ENCODE data around the gene PHLDB1.
"Not testable (repeated sequence)": the region's sequence is repeated elsewhere in the genome, so short reads cannot be mapped to it uniquely, and the experiment has no call there.

The PHLDB1 gene

DNA sequence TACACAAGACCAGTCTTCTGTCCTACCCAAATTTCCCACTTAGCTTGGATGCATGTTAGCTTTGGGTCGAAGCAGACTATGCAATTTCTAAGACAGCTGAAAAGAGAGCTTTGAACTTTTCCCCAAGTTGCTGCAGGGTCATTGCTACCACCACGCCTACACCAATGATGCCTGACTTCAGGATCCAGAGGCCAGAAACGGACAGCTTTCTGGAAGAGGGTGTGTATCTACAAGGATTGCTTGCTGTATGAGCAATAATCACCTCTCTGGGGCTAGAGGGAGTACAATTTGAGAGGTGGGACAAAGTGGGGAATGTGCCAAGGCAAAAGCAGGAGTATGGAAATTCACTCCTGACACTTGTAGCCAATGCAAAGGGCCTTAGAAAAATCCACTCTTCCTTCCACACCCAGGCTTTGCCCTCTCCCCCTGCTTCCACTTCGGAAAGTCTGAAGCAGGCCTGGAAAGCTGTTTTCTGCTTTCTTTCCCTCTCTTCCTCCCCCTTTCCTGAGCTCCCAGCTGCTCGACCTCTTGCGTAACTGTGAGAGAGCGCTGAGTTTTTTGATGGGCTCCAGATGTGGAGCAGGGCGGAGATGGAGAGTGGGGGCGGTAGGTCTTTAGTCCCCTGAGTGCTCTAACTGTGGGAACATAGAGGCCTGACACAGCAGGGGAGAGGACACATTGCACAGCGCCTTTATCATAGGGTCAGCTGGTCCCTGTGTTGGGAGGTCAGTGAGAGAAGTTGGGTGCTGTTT, 2.1 kb upstream of the PHLDB1 start:
- in situ Hi-C loops (cut with MboI; ENCODE audit: low sequenced_read_pairs): no loop called here

DNA sequence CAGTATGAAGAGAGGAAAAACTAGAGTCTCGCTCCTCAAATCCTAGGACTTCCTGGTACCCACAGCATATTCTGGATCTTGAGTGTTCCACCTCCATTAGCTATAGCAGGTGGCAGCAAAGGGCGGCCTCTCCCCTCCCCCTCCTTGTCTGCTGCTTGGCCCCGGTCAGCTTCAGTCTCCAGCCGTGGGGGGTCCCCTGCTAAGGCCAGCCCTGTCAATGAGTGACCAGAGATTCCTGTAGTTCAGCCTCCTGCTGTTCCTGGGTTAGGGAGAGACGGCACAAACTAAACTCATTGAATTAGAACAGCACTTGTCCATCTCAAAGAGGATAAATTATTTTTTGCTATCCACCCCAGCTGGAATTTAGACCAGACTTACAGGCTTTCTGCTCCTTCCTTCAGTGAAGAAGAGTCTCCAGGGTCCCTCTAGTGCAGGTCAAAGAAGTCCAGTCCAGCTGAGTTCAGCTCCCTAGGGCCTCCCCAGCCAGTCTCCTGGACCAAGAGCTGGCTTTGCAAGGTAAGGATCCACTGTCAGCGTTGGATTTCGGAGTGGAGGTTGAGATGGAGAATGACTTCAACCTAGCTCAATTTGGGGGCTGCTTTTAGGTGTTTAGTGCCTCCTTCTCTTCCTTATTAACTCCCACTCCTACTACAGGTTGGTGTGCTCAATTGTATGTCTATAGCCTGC, 1.1 kb upstream of the PHLDB1 start:
- in situ Hi-C loops (cut with MboI; ENCODE audit: low sequenced_read_pairs): no loop called here

DNA sequence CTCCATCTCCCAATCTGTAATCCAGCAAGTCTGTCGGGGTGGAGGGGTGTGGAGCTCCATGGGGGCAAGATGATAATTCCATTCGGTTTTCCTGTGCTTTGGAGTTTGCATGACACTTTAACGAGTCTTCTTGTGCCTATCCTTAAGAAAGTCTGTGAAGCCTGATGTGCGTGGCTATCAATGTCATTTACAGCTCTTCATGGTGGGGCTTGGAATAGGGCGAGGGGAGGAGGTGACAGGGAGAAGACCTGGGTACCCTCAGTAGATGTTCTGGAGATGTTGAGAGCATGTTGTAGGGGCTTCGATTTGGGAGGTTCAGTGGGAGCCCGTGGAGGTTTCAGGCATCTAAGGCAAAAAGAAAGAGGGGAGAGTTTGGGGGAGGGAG, 579 bp upstream of the PHLDB1 start:
- in situ Hi-C loops (cut with MboI; ENCODE audit: low sequenced_read_pairs): no loop called here

DNA sequence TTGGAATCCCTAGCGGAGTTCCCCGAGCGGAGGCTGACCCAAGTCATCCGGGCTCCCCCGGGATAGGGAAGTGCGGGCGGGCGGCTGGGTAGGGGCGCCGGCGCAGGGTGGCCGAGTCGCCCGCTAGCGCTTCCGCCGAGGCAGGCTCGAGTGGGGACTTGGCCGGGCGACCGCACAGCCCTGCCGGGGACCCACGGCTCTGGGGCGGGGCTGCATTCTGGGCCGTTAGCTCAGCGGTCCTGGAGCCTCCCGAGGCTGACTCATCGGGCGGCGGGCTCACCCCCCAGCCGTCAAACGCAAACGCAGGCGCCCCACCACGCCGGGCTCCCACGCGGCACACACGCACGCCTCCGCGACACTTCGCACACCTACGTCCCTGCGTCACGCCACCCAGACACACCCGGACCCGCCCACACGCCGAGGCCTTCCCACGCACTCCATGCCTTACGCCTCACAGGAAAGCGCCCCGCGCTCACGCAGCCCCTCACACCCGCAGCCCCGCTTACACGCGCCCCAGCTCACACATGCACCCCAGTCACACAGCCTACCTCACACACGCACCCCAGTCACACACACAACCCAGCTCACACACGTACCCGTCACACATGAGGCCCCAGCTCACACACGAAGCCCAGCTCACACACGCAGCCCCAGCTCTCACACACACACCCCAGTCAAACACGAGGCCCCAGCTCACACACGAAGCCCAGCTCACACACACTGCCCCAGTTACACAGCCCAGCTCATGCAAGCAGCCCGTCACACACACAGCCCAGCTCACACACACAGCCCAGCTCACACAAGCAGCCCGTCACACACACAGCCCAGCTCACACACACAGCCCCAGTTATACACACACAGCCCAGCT, 1.2 kb downstream of the PHLDB1 start:
- in situ Hi-C loops (cut with MboI; ENCODE audit: low sequenced_read_pairs): no loop called here

DNA sequence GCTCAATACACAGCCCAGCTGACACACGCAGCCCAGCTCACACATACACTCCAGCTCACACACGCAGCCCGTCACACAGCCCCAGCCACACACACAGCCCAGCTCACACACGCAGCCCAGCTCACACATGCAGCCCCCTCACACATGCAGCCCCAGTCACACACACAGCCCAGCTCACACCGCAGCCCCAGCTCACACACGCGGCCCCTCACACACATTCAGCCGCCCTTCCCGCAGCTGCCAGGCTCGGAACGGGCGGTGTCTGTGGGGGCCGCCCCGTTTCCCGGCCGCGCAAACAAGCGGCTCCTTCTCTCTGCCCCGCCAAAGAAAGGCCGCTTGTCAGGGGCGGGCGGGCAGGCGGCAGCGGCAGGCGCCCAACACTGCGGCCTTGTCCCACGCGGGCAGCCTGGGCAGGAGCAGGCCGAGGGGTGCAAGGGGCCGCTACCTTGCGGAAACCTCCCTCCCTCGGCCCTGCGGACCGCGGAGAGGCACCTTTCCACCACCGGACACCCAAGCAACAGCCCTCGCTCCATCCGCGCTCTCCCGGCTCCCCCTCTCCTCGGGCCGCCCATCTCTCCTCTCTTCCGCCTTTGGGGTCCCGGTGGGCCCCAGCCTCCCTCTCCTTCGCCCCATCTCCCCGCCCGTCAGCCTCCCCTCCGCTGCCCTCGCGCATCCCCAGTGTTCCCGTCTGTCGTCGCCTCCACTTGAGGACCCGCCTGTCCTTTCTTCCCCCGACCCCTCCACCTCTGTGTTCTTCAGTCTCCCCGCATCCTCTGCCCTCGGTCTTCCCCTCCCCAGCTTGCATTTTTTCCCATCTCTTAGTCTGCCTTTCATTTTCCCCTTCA, 2.2 kb downstream of the PHLDB1 start:
- in situ Hi-C loops (cut with MboI; ENCODE audit: low sequenced_read_pairs): no loop called here

DNA sequence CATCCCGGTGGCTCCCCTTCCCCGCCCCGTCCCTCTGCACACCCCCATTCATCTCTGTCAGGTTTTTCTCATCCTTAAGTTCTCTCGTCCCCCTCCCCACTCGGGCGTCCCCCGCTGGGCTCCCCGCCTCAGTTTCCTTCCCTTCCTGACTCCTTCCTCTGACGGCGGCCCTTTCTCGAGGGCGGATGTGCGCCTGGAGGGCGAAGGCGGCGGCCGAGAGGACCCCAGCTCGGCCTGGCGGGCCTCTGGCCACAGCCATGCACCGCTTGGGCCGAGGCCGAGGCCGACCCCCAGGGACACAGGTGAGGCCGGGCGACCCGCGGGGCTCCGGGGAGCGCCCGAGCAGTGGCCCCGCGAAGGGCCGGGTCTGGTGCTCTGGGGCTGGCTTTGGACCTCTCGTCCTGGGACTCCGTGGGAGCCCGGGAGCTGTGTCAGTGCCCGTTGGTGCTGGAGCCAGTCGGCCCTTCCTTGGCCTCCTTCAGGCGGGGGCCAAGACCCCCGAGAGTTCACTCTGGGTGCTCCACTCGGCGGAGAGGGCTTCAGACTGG, 2.9 kb downstream of the PHLDB1 start:
- in situ Hi-C loops (cut with MboI; ENCODE audit: low sequenced_read_pairs): no loop called here

DNA sequence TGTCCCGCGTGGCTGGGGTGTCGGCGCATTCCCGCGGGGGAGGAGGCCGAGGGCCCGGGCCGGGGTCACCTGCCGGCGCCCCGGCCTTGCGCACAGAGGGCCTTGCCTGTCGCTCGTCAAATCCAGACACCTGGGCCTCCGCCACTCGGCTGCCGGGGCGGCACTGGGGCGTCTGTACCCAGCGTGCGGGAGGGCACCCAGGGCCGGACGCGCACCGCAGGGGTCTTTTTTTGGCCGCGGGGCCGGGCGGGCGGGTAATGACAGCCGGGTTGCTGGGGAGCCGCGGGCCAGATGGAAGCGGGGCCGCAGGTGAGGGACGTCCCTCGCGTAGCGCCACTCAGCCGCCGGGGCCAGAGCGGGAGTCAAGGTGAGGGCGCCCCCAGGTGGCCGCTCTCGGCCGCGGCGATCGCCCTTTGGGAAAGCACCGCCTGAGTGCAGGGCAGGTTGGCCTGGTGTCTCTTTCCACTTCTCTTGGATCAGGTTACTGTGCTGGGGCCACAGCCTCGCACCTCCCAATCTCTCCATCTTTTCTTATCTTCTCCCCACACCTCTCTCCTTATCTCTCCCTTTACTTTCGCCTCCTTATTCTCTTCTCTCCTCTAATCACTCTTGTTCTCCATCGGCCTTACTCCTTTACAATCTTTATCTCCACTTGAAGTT, 3.5 kb downstream of the PHLDB1 start:
- in situ Hi-C loops (cut with MboI; ENCODE audit: low sequenced_read_pairs): no loop called here

DNA sequence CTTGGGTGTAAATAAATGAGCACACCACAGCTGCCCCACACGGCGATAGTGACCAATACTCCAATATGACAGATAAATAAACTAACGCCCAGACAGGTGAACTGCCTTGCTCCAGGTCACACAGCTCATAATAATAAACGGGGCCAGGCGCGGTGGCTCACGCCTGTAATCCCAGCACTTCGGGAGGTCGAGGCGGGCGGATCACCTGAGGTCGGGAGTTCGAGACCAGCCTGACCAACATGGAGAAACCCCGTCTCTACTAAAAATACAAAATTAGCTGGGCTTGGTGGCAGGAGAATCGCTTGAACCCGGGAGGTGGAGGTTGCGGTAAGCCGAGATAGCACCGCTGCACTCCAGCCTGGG, 4.0 kb downstream of the PHLDB1 start:
- in situ Hi-C loops (cut with MboI; ENCODE audit: low sequenced_read_pairs): not testable (repeated sequence)

DNA sequence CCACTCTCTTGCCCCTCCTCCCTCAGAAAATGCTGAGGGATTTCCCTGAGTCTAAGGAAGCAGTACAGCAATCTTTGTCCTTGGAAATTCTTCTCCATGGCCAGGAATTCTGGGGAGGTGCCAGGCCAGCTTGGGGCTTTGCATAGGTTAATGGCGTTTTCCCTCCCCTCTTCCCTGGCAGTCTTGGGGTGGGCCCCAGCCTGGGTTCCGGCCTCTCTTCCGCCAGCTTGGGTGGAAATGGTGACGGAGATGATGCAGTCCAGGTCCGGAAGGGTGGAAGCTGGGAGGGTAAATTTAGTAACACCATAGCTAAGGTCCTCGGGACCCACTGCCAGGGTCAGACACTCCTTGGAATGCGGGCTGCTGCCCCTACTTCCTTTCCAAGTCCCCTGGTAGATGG, 5.0 kb downstream of the PHLDB1 start:
- in situ Hi-C loops (cut with MboI; ENCODE audit: low sequenced_read_pairs): no loop called here

DNA sequence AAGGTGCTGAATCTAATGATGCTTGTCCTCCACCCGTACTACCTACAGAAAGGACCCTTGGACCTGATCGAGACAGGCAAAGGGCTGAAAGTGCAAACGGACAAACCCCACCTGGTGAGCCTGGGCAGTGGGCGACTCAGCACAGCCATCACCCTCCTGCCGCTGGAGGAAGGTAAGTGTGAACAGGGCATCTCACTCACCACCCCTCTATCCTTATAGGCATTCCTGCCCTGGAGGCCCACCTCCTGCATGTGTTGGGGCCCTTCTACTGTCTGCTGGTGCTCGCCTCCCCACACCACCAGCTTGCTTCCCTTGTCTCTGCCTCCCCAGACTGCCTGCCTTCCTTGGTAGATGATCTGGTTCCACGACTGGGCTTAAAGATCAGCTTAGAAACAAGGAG, 7.1 kb downstream of the PHLDB1 start:
- in situ Hi-C loops (cut with MboI; ENCODE audit: low sequenced_read_pairs): no loop called here

DNA sequence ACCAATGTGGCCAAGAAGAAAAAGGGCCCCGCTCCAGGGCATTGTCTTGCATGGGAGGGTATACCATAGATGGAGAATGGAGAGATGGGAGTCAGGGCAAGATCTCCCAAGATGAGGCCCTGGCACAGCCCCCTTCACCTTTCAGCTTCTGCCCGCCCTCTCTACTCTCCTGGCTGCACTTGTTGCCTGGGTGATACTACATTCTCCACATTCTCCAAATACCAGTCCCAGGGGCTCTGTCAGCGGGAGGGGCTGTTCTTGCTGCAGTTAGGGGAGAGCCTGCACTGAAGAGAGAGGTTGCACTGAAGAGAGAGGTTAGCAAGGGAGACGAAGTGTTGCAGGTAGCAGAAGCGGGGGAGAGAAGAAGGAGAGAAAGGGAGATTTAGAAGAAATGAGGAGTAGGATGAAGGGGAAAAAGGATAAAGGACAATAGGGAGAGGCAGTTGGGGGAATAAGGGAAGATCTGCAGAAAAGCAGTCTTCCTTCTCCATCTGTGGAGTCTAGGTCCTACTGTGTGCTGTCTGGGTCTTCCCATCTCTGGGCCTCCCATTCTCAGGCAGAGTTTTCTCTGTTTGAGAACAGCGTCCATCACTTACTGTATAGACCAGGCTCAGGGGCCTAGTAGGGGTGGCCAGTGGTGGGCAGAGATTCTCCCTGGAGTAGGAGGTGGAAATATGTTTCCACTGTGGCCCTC, 8.0 kb downstream of the PHLDB1 start:
- in situ Hi-C loops (cut with MboI; ENCODE audit: low sequenced_read_pairs): no loop called here

DNA sequence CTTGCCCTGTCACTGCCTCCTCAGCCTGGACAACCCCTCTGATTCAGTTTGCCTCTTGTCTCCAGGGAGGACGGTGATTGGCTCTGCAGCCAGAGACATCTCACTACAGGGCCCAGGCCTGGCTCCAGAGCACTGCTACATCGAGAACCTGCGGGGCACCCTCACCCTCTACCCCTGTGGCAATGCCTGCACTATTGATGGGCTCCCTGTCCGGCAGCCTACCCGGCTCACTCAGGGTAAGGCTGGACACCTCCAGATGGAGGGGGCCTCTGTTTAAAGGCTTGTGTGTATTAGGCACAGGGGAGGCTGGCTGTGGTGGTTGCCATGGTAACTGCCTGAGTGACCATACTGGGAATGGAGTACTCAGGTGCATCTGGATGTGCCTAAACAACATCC, 8.6 kb downstream of the PHLDB1 start:
- in situ Hi-C loops (cut with MboI; ENCODE audit: low sequenced_read_pairs): no loop called here

DNA sequence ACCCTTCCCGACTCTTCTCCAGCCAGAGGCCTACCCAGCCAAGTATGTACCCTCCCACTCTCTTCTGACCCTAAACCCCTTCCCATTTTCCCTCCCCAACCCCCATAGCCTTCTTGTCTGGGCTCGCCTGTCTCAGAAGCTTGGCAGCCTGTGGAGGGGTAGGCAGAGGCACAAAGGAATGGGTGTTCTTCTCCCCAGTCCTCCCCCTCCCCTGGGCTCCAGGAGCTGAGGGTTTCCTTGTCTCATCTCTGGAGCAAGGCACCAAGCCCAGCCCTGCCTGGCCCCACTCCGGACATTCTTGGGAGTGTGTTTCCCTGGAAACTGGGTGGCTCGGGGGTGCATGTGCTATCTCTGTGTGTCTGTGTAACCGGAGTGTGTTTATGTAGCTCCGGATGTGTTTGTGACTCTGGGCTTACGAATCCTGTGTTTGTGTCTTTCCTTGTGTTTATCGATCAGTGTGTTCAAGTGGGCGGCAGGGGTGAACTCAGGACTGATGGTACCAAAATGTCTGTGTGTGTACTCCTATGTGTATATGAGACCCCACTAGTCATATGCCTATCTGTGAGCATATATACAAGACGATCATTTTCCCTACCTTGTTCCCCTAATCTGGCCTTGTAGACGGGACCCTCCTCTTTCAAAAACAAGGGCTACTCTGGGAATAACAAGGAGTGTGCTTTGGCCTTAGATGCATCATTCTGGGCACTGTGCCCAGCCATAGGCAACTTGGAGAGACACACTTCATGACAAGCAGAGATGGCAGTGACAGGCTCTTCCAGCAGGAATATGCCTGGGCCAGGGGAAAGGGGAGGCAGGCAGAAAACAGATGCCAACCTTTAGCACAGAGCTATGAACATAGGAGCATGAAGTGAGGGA, 10.9 kb downstream of the PHLDB1 start:
- in situ Hi-C loops (cut with MboI; ENCODE audit: low sequenced_read_pairs): no loop called here

DNA sequence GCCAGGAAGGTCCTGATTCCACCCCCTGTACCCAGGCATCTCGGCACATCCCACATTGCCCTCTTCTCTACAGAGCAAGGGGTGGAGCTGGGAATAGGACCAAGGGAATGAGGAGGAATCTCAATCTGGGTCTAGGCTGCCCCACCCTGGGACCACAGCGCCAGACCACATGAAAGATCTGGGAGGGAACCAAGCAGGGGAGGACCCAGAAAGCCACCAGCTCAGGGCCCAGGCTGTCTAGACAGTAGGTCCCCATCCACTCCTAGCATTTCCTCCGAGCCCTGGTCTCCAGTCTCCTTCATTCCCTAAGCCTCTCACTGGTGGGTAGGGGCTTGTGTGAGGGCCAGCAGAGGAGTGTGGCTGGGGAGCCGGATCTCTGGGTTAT, 11.6 kb downstream of the PHLDB1 start:
- in situ Hi-C loops (cut with MboI; ENCODE audit: low sequenced_read_pairs): no loop called here

DNA sequence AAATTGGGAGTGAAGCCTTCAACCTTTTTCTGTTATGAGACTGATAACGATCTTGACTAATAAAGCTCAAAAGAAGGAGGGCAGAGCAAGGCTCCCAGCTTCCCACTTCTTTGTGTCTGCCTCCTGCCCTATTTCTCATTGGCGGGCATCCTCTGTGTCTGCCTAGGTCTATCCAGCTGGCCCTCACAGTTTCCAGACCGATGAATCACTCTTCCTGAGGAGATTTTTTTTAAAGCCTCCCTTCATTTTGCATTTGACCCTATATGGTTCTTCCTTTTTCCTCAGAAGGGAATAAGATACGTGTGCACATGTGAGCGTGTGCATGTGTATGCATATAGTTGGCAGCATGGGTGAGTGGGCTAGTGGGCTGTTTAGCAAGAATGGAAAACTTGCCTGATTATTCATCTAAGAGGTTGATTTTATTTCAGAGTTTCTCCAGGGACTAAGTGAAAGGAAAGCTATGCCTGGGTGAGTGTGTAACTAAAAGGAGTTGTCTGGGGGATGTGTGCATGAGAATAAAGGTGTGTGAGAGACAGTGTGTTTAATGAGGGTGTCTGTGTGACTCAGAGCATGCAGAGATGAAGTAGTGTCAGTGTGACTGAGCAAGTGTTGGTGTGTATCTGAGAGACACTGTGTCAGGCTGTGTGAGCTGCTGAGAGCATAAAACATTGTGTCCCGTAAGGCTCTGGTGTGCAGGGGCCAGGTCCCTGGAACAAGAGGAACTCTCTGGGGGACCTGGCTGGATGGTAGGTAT, 12.2 kb downstream of the PHLDB1 start:
- in situ Hi-C loops (cut with MboI; ENCODE audit: low sequenced_read_pairs): no loop called here

DNA sequence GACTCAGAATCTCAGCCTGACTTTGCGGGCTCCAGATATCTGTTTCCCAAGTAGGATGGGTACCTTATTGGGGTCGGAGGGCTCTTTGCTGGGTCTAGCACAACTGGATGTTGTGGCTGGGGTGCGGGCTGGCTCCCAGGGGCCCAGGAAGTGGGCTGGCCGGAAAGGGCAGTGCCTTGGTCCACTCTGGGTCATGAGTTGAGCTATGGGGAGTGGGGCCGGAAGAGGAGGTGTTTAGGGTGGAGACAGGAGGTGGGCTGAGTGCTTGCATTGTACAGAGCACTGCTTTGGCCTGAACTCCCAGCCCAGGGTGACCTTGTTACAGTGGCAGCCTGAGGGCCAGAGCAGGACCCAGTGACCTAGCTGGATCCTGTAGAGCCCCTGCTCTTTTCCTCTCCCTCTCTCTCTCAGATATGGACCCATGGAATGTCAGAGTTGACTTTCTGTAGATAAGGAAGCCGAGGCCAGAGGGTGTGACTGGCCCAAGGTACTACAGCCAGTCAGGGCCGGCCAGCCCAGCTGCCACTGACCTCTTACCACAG, 13.2 kb downstream of the PHLDB1 start:
- in situ Hi-C loops (cut with MboI; ENCODE audit: low sequenced_read_pairs): no loop called here

DNA sequence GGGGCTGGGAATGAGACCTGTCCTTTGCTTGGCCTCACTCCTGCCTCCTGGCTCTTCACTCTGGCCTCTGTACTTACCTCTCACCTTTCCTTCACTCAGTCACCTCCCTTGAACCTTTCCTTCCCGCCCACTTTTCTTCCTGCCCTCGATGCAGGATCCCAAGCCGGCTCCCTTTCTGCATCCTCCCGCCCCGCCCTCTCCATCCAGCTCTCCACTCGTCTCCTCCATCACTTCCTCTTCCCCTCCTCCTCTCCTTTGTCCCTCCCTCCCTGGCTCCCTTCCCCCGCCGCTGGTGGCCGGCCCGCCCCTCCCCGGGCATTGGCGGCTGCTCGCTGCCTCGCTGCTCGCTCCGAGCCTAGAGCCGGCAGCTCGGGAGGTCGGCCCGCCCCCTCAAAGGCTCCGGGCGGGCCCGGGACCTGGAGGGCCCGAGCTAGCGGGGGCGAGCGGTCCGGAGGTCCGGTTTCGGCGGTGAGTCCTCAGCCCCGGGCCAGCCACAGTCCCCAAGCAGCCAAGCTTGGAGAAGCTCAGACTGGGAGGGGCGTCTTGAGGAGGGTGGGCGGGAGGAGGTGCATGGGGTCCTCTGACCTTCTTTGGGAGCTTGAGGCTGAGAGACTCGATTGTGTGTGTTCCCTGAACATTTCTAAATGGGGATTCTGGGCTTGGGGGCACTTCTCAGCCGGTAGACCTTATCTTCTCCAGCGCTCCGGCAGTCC, 13.8 kb downstream of the PHLDB1 start:
- in situ Hi-C loops (cut with MboI; ENCODE audit: low sequenced_read_pairs): no loop called here

Data from HL-60/S4 (cell line).